ENCODE results near the gene C4orf33.

DNA sequence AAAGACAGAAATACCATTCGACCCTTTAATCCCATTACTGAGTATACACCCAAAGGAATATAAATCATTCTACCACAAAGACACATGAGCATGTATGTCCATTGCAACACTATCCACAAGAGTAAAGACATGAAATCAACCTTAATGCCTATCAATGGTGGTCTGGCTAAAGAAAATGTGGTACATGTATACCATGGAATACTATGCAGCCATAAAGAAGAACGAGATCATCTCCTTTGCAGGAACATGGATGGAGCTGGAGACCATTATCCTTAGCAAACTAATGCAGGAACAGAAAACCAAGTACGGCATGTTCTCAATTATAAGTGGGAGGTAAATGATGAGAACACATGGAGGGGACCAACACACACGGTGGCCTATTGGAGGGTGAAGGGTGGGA is 10.5 kb upstream of the C4orf33 start:
- TF ChIP-seq, protein P1, sequence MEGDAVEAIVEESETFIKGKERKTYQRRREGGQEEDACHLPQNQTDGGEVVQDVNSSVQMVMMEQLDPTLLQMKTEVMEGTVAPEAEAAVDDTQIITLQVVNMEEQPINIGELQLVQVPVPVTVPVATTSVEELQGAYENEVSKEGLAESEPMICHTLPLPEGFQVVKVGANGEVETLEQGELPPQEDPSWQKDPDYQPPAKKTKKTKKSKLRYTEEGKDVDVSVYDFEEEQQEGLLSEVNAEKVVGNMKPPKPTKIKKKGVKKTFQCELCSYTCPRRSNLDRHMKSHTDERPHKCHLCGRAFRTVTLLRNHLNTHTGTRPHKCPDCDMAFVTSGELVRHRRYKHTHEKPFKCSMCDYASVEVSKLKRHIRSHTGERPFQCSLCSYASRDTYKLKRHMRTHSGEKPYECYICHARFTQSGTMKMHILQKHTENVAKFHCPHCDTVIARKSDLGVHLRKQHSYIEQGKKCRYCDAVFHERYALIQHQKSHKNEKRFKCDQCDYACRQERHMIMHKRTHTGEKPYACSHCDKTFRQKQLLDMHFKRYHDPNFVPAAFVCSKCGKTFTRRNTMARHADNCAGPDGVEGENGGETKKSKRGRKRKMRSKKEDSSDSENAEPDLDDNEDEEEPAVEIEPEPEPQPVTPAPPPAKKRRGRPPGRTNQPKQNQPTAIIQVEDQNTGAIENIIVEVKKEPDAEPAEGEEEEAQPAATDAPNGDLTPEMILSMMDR (IDR thresholded peaks at IDR 0.05; ENCODE audit: poor library complexity, severe bottlenecking), result no peak
- no peak for TF ChIP-seq POLR2AphosphoS5 (IDR thresholded peaks at IDR 0.05)
